ENCODE measurements around the gene CHD5.

DNA sequence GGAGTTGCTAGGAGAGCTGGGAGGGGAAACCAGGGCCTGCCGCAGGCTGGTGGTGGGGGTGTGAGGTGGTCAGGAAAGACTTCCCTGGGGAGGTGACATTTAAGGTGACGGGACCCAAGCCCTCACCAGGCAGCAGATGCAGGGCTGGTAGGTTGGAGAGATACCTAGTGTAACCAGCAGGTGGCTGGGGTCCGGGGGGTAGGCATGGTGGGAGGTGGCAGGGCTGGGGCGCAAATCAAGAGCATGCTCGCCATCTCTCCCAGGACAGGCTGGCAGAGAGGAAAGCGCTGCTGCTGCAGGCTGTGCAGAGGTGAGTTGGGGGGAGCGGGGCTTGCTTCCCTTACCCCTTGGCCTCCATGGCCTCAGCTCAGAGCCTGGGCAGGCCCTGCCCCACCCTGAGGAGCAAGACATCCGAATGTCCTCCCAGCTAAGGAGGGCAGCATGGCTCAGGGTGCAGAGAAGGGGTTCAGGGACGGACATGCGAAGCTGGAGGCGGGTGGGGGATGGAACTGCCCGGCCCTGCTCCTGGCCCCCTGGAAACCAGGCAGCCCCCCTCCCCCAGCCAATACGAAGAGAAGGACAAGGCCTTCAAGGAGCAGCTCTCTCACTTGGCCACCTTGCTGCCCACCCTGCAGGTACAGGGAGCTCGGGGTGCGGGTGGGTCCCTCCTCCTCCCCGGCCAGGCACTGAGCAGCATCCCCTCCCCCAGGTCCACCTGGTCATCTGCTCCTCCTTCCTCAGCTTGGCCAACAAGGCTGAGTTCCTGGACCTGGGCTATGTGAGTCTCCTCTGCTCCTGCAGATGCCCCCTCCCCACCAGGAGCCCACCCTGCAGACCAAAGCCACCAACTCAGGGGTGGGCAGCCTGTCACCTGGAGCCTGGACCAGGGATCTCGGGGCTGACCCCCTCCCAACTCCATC is 29.8 kb upstream of the CHD5 start:
- TF ChIP-seq, protein P1, sequence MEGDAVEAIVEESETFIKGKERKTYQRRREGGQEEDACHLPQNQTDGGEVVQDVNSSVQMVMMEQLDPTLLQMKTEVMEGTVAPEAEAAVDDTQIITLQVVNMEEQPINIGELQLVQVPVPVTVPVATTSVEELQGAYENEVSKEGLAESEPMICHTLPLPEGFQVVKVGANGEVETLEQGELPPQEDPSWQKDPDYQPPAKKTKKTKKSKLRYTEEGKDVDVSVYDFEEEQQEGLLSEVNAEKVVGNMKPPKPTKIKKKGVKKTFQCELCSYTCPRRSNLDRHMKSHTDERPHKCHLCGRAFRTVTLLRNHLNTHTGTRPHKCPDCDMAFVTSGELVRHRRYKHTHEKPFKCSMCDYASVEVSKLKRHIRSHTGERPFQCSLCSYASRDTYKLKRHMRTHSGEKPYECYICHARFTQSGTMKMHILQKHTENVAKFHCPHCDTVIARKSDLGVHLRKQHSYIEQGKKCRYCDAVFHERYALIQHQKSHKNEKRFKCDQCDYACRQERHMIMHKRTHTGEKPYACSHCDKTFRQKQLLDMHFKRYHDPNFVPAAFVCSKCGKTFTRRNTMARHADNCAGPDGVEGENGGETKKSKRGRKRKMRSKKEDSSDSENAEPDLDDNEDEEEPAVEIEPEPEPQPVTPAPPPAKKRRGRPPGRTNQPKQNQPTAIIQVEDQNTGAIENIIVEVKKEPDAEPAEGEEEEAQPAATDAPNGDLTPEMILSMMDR (IDR thresholded peaks at IDR 0.05; ENCODE audit: poor library complexity, severe bottlenecking), result no peak
- TF ChIP-seq EZH2 (IDR thresholded peaks at IDR 0.05; ENCODE audit: borderline replicate concordance, insufficient read depth, low read length, poor library complexity, severe bottlenecking) (no peak), TAF1 (IDR thresholded peaks at IDR 0.05; ENCODE audit: low read depth) (no peak), POLR2AphosphoS5 (IDR thresholded peaks at IDR 0.05) (no peak), SMC3 (conservative IDR thresholded peaks at IDR 0.05; ENCODE audit: poor library complexity) (no peak), RAD21 (conservative IDR thresholded peaks at IDR 0.05) (no peak), EP300 (conservative IDR thresholded peaks at IDR 0.05; ENCODE audit: poor library complexity, severe bottlenecking) (no peak), MXI1 (conservative IDR thresholded peaks at IDR 0.05; ENCODE audit: poor library complexity, severe bottlenecking) (no peak)
- TF ChIP-seq, protein P2, sequence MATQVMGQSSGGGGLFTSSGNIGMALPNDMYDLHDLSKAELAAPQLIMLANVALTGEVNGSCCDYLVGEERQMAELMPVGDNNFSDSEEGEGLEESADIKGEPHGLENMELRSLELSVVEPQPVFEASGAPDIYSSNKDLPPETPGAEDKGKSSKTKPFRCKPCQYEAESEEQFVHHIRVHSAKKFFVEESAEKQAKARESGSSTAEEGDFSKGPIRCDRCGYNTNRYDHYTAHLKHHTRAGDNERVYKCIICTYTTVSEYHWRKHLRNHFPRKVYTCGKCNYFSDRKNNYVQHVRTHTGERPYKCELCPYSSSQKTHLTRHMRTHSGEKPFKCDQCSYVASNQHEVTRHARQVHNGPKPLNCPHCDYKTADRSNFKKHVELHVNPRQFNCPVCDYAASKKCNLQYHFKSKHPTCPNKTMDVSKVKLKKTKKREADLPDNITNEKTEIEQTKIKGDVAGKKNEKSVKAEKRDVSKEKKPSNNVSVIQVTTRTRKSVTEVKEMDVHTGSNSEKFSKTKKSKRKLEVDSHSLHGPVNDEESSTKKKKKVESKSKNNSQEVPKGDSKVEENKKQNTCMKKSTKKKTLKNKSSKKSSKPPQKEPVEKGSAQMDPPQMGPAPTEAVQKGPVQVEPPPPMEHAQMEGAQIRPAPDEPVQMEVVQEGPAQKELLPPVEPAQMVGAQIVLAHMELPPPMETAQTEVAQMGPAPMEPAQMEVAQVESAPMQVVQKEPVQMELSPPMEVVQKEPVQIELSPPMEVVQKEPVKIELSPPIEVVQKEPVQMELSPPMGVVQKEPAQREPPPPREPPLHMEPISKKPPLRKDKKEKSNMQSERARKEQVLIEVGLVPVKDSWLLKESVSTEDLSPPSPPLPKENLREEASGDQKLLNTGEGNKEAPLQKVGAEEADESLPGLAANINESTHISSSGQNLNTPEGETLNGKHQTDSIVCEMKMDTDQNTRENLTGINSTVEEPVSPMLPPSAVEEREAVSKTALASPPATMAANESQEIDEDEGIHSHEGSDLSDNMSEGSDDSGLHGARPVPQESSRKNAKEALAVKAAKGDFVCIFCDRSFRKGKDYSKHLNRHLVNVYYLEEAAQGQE (IDR thresholded peaks at IDR 0.05; ENCODE audit: borderline replicate concordance), result no peak

Data from neural cell (in vitro differentiated cells).